ENCODE data around the gene HOXB4. TPM values are rescaled to one million over a fixed set of nuclear protein-coding genes. Genes with fewer than 3 reads are reported as not detected.

Gene HOXB4
- total RNA-seq, 2 experiments from 2014 or later = 0.16 to 0.17 TPM

DNA sequence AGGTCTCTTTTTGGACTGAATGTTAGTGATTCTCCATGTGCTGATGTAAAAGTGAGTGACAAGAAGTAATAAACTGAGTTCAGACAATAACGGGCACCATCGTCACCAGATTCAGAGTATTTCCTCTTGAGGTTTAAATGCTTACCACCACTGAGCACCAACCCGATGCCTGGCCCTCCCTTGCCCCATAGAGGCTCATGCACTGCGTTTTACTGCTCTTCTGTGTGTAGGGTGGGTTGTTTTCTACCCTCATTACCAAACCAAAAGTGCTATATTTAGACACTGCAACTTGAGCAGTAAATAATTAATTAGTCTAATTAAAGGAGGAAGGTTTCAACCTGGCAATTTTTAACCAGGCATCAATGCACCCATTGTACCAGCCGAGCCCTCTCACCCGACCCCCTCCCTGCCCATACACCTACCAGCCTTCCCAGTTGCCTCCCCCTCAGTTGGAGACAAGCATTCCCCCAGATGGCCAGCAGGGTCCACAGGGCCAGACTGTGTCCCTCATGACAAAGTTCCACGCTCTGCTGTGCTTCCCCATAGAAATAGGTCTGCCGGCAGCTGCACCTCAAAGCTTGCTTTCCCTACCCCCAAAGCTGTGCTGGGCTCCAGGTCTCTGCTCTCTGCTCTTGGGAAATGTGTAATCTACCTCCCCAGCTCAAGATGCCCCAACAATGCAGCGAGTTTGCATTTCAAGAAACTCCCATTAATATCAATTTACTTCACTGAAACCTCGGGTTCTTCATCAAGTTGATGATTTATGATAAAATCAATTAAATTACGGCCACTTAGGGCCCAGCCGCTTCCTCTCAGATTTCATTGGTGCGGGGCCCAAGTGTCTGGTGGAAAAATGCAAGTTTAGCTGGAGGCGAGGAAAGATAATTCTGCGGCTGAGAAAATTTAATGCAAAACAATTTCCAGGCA lies 16.0 kb downstream of the HOXB4 start:
- no peaks in the 10 kb centered on the region for H3K36me3 Mint-ChIP-seq (ENCODE audit: low read depth)
- ChIA-PET POLR2A (no interaction called here), CTCF (no interaction called here)
- TF ChIP-seq, protein P1, sequence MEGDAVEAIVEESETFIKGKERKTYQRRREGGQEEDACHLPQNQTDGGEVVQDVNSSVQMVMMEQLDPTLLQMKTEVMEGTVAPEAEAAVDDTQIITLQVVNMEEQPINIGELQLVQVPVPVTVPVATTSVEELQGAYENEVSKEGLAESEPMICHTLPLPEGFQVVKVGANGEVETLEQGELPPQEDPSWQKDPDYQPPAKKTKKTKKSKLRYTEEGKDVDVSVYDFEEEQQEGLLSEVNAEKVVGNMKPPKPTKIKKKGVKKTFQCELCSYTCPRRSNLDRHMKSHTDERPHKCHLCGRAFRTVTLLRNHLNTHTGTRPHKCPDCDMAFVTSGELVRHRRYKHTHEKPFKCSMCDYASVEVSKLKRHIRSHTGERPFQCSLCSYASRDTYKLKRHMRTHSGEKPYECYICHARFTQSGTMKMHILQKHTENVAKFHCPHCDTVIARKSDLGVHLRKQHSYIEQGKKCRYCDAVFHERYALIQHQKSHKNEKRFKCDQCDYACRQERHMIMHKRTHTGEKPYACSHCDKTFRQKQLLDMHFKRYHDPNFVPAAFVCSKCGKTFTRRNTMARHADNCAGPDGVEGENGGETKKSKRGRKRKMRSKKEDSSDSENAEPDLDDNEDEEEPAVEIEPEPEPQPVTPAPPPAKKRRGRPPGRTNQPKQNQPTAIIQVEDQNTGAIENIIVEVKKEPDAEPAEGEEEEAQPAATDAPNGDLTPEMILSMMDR (IDR thresholded peaks at IDR 0.05) = no peak
- no peaks in the 10 kb centered on the region for H3K36me3 ChIP-seq (ENCODE audit: insufficient read depth, low read length)
- H3K27me3 ChIP-seq (ENCODE audit: control insufficient read depth in 1 of 2, insufficient read depth in 2 of 2, low read length in 2 of 2) = no peaks in the 10 kb centered on the region
- H3K4me3 Mint-ChIP-seq = no peak overlapping the region
- H3K27ac Mint-ChIP-seq = no peak overlapping the region
- no peak for ATAC-seq (ENCODE audit: poor library complexity)
- no peaks in the 10 kb centered on the region for H3K4me1 Mint-ChIP-seq (ENCODE audit: low read depth)
- no peak overlapping the region for H3K4me3 ChIP-seq (ENCODE audit: low read length)
- no peaks in the 10 kb centered on the region for H3K9me3 Mint-ChIP-seq
- H3K27me3 Mint-ChIP-seq = peaks cover 35% of the 10 kb centered on the region
- H3K27ac ChIP-seq (ENCODE audit: low read depth in 1 of 2, low read length in 2 of 2) = no peak overlapping the region
- H3K9me3 ChIP-seq (ENCODE audit: control insufficient read depth in 1 of 2, insufficient read depth in 1 of 2, low read length in 2 of 2) = no peaks in the 10 kb centered on the region
- no peak for DNase-seq
- intact Hi-C loops (cut with DNase I, micrococcal nuclease) = no loop called here
- peaks cover 2% of the 10 kb centered on the region for H3K4me1 ChIP-seq (ENCODE audit: insufficient read depth, low read length)

DNA sequence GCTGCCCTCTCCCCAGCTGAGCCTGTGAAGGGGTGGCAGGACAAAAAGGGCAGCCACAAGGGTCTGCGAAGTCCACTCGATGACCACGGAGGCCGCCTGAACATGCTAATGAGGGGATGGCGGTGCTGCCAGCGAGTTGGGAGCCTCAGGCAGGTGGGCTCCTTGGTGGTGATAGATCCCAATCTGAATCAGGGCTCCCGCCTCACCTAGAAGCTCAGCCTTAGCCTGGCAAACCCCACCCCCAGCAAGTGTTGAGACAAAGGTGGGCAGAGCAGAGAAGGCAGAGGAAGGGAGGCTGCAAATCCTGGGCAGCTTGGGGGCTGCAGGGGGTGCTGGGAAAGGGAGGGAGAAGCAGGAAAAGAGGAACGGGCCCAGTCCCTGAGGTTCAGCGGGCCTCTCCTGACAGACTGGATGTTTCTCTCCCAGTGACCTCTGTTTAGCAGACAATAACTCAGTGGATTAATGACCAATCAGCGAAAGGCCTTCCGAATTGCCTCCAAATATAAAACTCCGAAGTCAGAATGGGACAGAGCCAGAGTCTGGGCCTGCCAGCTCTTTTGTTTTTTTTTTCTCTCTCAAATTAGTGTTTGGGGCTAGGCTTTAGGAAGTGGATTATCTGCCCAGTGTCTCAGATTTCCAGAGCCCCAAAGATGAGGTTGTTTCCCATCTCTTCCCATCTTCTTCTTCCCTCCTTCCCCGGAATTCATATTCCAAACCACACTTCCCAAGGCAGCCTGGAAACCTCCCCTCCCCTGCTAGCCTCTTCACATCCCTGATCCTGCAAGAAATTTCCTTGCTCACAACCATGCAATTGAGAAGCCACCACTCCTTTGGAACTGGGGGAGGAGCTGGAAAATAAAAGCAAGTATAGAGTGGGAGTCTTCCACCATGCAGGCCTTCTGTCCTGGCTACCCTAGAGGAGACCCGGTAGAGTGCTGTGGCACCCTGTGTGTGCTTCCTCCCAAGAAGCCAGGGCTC lies 18.0 kb downstream of the HOXB4 start:
- H3K27ac ChIP-seq (ENCODE audit: low read depth in 1 of 2, low read length in 2 of 2) = no peak overlapping the region
- peaks cover 9% of the 10 kb centered on the region for H3K4me1 ChIP-seq (ENCODE audit: insufficient read depth, low read length)
- Mint-ChIP-seq H3K4me1 (ENCODE audit: low read depth) (peaks cover 4% of the 10 kb centered on the region), H3K9me3 (no peaks in the 10 kb centered on the region), H3K4me3 (no peak overlapping the region), H3K27ac (no peak overlapping the region), H3K27me3 (peaks cover 54% of the 10 kb centered on the region), H3K36me3 (ENCODE audit: low read depth) (no peaks in the 10 kb centered on the region)
- intact Hi-C loops (cut with DNase I, micrococcal nuclease) = no loop called here
- no peak for DNase-seq
- ChIA-PET POLR2A (no interaction called here), CTCF (interaction anchor here (0.8 kb wide), 1 partner anchor 68 kb away, joined by 3 read pairs; no protein-coding TSS in a partner anchor)
- H3K9me3 ChIP-seq (ENCODE audit: control insufficient read depth in 1 of 2, insufficient read depth in 1 of 2, low read length in 2 of 2) = no peaks in the 10 kb centered on the region
- TF ChIP-seq, protein P1 (IDR thresholded peaks at IDR 0.05) = no peak
- peaks cover 0 to 6% of the 10 kb centered on the region in 2 experiments for H3K27me3 ChIP-seq (ENCODE audit: control insufficient read depth in 1 of 2, insufficient read depth in 2 of 2, low read length in 2 of 2)
- ATAC-seq (ENCODE audit: poor library complexity) = no peak
- H3K36me3 ChIP-seq (ENCODE audit: insufficient read depth, low read length) = no peaks in the 10 kb centered on the region
- no peak overlapping the region for H3K4me3 ChIP-seq (ENCODE audit: low read length)

DNA sequence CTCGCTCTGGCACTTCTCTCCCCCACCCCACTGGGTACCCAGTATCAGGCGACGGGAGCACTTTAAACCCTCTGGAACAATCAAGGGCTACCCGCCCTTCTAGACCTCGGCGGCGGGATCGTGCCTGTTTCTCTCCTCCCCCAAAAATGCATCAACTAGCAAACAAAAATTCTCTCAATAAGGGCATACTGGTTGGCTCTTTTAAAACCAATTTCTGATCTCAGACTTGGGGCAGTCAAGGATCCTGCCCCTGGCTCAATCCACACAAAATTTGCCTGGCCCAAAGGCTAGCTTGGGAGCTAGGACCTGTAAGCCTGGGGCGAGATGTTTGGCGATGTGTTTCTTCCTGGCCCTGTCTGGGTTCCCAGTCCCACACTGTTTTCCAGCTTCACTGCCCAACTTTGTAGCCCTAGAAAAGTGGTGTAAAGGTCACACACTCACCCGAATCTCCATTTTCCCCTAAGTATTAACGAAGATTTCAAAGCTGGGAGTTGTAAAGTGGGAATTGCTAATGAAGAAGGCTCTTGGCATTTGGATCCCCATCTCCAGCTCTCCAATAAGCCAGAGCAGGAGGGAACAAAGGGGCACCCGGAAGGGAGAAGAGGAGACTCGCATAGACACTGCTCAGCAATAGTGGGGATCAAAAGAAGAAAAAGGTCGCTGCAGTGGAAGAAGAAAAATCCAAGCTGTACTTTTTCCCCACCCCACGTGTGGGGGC lies 18.9 kb downstream of the HOXB4 start:
- peaks cover 0 to 6% of the 10 kb centered on the region in 2 experiments for H3K27me3 ChIP-seq (ENCODE audit: control insufficient read depth in 1 of 2, insufficient read depth in 2 of 2, low read length in 2 of 2)
- H3K36me3 ChIP-seq (ENCODE audit: insufficient read depth, low read length) = no peaks in the 10 kb centered on the region
- intact Hi-C loops (cut with DNase I, micrococcal nuclease) = no loop called here
- no peak overlapping the region for H3K27ac ChIP-seq (ENCODE audit: low read depth in 1 of 2, low read length in 2 of 2)
- Mint-ChIP-seq H3K4me1 (ENCODE audit: low read depth) (peaks cover 5% of the 10 kb centered on the region), H3K27ac (no peak overlapping the region), H3K36me3 (ENCODE audit: low read depth) (no peaks in the 10 kb centered on the region), H3K9me3 (no peaks in the 10 kb centered on the region), H3K27me3 (peaks cover 63% of the 10 kb centered on the region), H3K4me3 (no peak overlapping the region)
- no peaks in the 10 kb centered on the region for H3K9me3 ChIP-seq (ENCODE audit: control insufficient read depth in 1 of 2, insufficient read depth in 1 of 2, low read length in 2 of 2)
- no peak overlapping the region for H3K4me3 ChIP-seq (ENCODE audit: low read length)
- TF ChIP-seq, protein P1 (IDR thresholded peaks at IDR 0.05) = no peak
- POLR2A ChIA-PET = no interaction called here
- ATAC-seq (ENCODE audit: poor library complexity) (no peak), DNase-seq (no peak)
- H3K4me1 ChIP-seq (ENCODE audit: insufficient read depth, low read length) = peaks cover 12% of the 10 kb centered on the region
- CTCF ChIA-PET = interaction anchor here (0.8 kb wide), 1 partner anchor 67 kb away, joined by 3 read pairs; no protein-coding TSS in a partner anchor
